HepG2 (cell line): ENCODE results near the gene KDM4D. TPM values are rescaled to one million over a fixed set of nuclear protein-coding genes. Genes with fewer than 3 reads are reported as not detected.
A peak's percentile ranks its signal among the peaks of the same experiment; 100 is the strongest.

Experiments
- ARNT2 ChIP-seq: sonication (generic); formaldehyde crosslinking; IDR thresholded peaks from 2 replicates; pipeline ENCODE4 v1.8.0; 2022; ENCODE audit warnings: mild to moderate bottlenecking, low read depth, missing genetic modification reagents, moderate library complexity
- CREB1 ChIP-seq, 2 experiments: fragments of 450-650 bp in 1 of 2; IDR thresholded peaks; 2 replicates each; pipeline ENCODE4 v1.6.1; 2016 to 2017; ENCODE audit warnings: control low read depth in 1 of 2, mild to moderate bottlenecking in 1 of 2, missing compliant biosample characterization in 1 of 2, missing genetic modification characterization in 1 of 2
- DMAP1 ChIP-seq: IDR thresholded peaks from 2 replicates; pipeline ENCODE4 v1.6.1; 2016
- ELF3 ChIP-seq: IDR thresholded peaks from 2 replicates; pipeline ENCODE4 v1.6.1; 2016; ENCODE audit warnings: missing genetic modification reagents, missing compliant biosample characterization
- ESRRA ChIP-seq: sonication (generic); formaldehyde crosslinking; IDR thresholded peaks from 2 replicates; pipeline ENCODE4 v1.5.1; 2020; ENCODE audit warnings: mild to moderate bottlenecking, low read depth, missing genetic modification reagents
- FOXK1 ChIP-seq: sonication (generic); formaldehyde crosslinking; IDR thresholded peaks from 2 replicates; pipeline ENCODE4 v1.4.0; 2020; ENCODE audit warnings: low read depth, missing genetic modification reagents, borderline replicate concordance
- GABPB1 ChIP-seq: IDR thresholded peaks from 2 replicates; pipeline ENCODE4 v1.6.1; 2016; ENCODE audit warnings: mild to moderate bottlenecking, missing genetic modification reagents, moderate library complexity, missing compliant biosample characterization
- KLF11 ChIP-seq: IDR thresholded peaks from 2 replicates; pipeline ENCODE4 v1.6.1; 2016; ENCODE audit warnings: missing compliant biosample characterization
- KLF6 ChIP-seq: IDR thresholded peaks from 2 replicates; pipeline ENCODE4 v1.8.0; 2016; ENCODE audit warnings: missing biosample characterization, missing genetic modification reagents
- POGZ ChIP-seq: sonication (generic); formaldehyde crosslinking; IDR thresholded peaks from 2 replicates; pipeline ENCODE4 v1.4.0; 2020; ENCODE audit warnings: mild to moderate bottlenecking, missing genetic modification reagents
- RFX5 ChIP-seq: IDR thresholded peaks from 2 replicates; pipeline ENCODE4 v1.6.1; 2011; ENCODE audit warnings: low read depth, low read length, improper control_type of control experiment
- SATB2 ChIP-seq: sonication (generic); formaldehyde crosslinking; IDR thresholded peaks from 2 replicates; pipeline ENCODE4 v1.5.0; 2020; ENCODE audit warnings: missing genetic modification reagents
- SIN3A ChIP-seq: IDR thresholded peaks from 2 replicates; pipeline ENCODE4 v1.6.1; 2011; ENCODE audit warnings: low read depth, mild to moderate bottlenecking, control low read depth, low read length, borderline replicate concordance
- THAP8 ChIP-seq: sonication (generic); formaldehyde crosslinking; IDR thresholded peaks from 2 replicates; pipeline ENCODE4 v1.5.1; 2020; ENCODE audit warnings: missing genetic modification reagents, mild to moderate bottlenecking, borderline replicate concordance
- ZFAT ChIP-seq: sonication (generic); formaldehyde crosslinking; conservative IDR thresholded peaks from 2 replicates; pipeline ENCODE4 v1.8.1; 2023; ENCODE audit warnings: missing genetic modification reagents, inconsistent platforms
- ZFP36L2 ChIP-seq: sonication (generic); formaldehyde crosslinking; IDR thresholded peaks from 2 replicates; pipeline ENCODE4 v1.4.0; 2020; ENCODE audit warnings: missing genetic modification reagents
- ZFP82 ChIP-seq: sonication (generic); formaldehyde crosslinking; IDR thresholded peaks from 2 replicates; pipeline ENCODE4 v1.5.1; 2020; ENCODE audit warnings: mild to moderate bottlenecking, missing genetic modification reagents, borderline replicate concordance
- ZMAT3 ChIP-seq: sonication (generic); formaldehyde crosslinking; conservative IDR thresholded peaks from 2 replicates; pipeline ENCODE4 v1.7.0; 2021; ENCODE audit warnings: missing genetic modification reagents
- ZNF121 ChIP-seq: sonication (generic); formaldehyde crosslinking; IDR thresholded peaks from 2 replicates; pipeline ENCODE4 v1.5.0; 2020; ENCODE audit warnings: mild to moderate bottlenecking, missing genetic modification reagents
- ZNF124 ChIP-seq: sonication (generic); formaldehyde crosslinking; IDR thresholded peaks from 2 replicates; pipeline ENCODE4 v1.4.0; 2020; ENCODE audit warnings: missing genetic modification reagents
- ZNF138 ChIP-seq: sonication (generic); formaldehyde crosslinking; IDR thresholded peaks from 2 replicates; pipeline ENCODE4 v1.5.0; 2020; ENCODE audit warnings: mild to moderate bottlenecking, low read depth, missing genetic modification reagents
- ZNF224 ChIP-seq: sonication (generic); formaldehyde crosslinking; IDR thresholded peaks from 2 replicates; pipeline ENCODE4 v1.5.0; 2020; ENCODE audit warnings: mild to moderate bottlenecking, missing genetic modification reagents
- ZNF543 ChIP-seq: sonication (generic); formaldehyde crosslinking; IDR thresholded peaks from 2 replicates; pipeline ENCODE4 v1.4.0; 2020; ENCODE audit warnings: mild to moderate bottlenecking, missing genetic modification reagents
- polyA plus RNA-seq, 8 experiments: library from polyadenylated mRNA; depleted of rRNA in 3 of 8; stranded (reverse) in 7 of 8; unstranded in 1 of 8; fragments of >200 nt; fragmentation: Illumina TruSeq in 4 of 8; extraction: Trizol in 4 of 8; gene quantifications; 2 replicates each; pipeline versions ENCODE4 v1.2.1 to v1.2.3, GENCODE V29; 2011 to 2016; ENCODE audit warnings: low read depth in 4 of 8, missing spikeins in 1 of 8, mixed read lengths in 1 of 8; ENCODE audit not compliant: insufficient read depth in 1 of 8
- total RNA-seq, 5 experiments: library from RNA; depleted of rRNA; stranded (reverse); fragments of >200 nt; fragmentation: Illumina TruSeq; extraction: Trizol; gene quantifications; 2 replicates each; pipeline ENCODE4 v1.2.3, GENCODE V29; 2016; ENCODE audit warnings: low read depth in 1 of 5
- TF ChIP-seq, protein P1 (sequence below): IDR thresholded peaks from 2 replicates; pipeline ENCODE4 v1.6.1; 2018; ENCODE audit warnings: missing genetic modification reagents
- TF ChIP-seq, protein P2 (sequence below): sonication (generic); formaldehyde crosslinking; IDR thresholded peaks from 2 replicates; pipeline ENCODE4 v1.5.0; 2020; ENCODE audit warnings: mild to moderate bottlenecking, missing genetic modification reagents, borderline replicate concordance

The KDM4D gene
- total and polyA plus RNA-seq, 2 of the 13 experiments (the other 11 are each of a cell fraction or from before 2014, with no cell fraction given): 0.96 to 1.3 TPM

DNA sequence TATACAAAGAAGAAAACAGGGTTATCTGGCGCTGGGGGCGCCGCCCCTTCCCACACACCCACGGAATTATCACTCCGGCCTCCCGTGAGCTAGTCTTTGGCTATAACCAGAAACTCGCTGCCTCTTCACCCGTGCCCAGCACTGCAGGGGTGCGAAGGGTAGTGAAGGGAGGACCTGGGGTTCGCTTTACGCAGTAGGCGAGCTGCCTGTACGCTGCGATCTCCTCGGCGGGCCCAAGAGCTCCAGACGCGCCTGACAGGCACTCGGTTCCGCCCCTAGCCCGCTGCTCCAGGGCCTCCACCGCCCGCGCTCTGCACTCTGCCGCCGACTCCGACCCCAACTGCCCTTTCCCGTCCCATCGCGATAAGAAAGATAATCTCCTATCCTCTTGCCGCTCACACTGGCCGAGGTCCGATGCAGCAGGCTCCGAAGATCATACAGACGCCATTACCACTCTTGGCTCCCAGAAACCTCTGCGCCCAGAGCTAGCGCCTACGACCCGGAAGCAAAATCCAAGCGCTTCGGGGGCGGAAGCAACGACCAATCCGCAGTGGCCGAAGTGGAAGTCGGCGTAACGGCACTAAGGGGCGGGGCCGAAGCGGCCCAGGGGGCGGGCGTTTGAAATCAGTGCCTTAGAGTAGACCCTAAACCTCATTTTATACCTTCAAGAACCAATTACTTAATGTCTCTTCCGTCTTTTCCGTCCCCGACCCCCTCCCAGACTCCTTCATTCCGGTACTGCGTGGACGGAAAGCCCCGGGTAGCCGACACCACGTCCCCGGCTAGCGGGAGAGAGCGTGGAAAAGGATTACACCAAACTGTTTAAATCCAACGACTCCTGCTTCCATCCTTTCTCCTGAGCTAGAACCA is at the start of gene KDM4D, which contains the start of gene CWC15 (continued):
- peak; percentile 7; the same call in 1 of the 2 replicates for TF ChIP-seq ARNT2 (CRISPR knock-in tag)
- TF ChIP-seq, protein P1, sequence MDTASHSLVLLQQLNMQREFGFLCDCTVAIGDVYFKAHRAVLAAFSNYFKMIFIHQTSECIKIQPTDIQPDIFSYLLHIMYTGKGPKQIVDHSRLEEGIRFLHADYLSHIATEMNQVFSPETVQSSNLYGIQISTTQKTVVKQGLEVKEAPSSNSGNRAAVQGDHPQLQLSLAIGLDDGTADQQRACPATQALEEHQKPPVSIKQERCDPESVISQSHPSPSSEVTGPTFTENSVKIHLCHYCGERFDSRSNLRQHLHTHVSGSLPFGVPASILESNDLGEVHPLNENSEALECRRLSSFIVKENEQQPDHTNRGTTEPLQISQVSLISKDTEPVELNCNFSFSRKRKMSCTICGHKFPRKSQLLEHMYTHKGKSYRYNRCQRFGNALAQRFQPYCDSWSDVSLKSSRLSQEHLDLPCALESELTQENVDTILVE (CRISPR knock-in tag): peak; percentile 31; the same call in 1 of the 2 replicates
- TF ChIP-seq FOXK1 (CRISPR knock-in tag): peak; percentile 95
- peak; percentile 57; the same call in 1 of the 2 replicates for TF ChIP-seq ZNF124 (CRISPR knock-in tag)
- TF ChIP-seq DMAP1: peak; percentile 76; the same call in 1 of the 2 replicates
- TF ChIP-seq KLF11 (CRISPR knock-in tag): 0 out of 2 replicates have a peak, but pooled peaks have one; percentile 56
- 0 out of 2 replicates have a peak, but pooled peaks have one; percentile 21 for TF ChIP-seq KLF6 (CRISPR knock-in tag)
- TF ChIP-seq ZNF543 (CRISPR knock-in tag): 0 out of 2 replicates have a peak, but pooled peaks have one; percentile 29
- 0 out of 2 replicates have a peak, but pooled peaks have one; percentile 25 for TF ChIP-seq ZFP82 (CRISPR knock-in tag)
- peak; percentile 91 for TF ChIP-seq POGZ
- no peak for TF ChIP-seq ZNF121 (CRISPR knock-in tag)
- TF ChIP-seq ELF3 (CRISPR knock-in tag): peak; percentile 52; the same call in 1 of the 2 replicates
- TF ChIP-seq, protein P2, sequence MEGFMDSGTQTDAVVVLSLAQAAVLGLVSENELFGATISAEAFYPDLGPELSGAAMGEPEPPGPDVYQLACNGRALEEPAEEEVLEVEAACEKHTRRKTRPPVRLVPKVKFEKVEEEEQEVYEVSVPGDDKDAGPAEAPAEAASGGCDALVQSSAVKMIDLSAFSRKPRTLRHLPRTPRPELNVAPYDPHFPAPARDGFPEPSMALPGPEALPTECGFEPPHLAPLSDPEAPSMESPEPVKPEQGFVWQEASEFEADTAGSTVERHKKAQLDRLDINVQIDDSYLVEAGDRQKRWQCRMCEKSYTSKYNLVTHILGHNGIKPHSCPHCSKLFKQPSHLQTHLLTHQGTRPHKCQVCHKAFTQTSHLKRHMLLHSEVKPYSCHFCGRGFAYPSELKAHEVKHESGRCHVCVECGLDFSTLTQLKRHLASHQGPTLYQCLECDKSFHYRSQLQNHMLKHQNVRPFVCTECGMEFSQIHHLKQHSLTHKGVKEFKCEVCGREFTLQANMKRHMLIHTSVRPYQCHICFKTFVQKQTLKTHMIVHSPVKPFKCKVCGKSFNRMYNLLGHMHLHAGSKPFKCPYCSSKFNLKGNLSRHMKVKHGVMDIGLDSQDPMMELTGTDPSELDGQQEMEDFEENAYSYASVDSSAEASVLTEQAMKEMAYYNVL (CRISPR knock-in tag): peak; percentile 52; the same call in 1 of the 2 replicates
- 0 out of 2 replicates have a peak, but pooled peaks have one; percentile 64 for TF ChIP-seq ZMAT3 (CRISPR knock-in tag)
- 0 out of 2 replicates have a peak, but pooled peaks have one; percentile 43 for TF ChIP-seq ZNF138 (CRISPR knock-in tag)
- peak; percentile 99 for TF ChIP-seq GABPB1 (CRISPR knock-in tag)
- TF ChIP-seq RFX5: no peak
- TF ChIP-seq SATB2 (CRISPR knock-in tag): 0 out of 2 replicates have a peak, but pooled peaks have one; percentile 38
- TF ChIP-seq SIN3A: no peak
- no peak for TF ChIP-seq ZNF224 (CRISPR knock-in tag)
- TF ChIP-seq ZFP36L2 (CRISPR knock-in tag): no peak
- no peak for TF ChIP-seq THAP8 (CRISPR knock-in tag)
- TF ChIP-seq ZFAT (CRISPR knock-in tag): no peak
- TF ChIP-seq CREB1 (IDR thresholded peaks at IDR 0.05): peak; percentile 57
- peak; percentile 81 for TF ChIP-seq CREB1 (CRISPR knock-in tag; IDR thresholded peaks at IDR 0.05)
- TF ChIP-seq ESRRA (CRISPR knock-in tag): peak; percentile 47; the same call in 1 of the 2 replicates
